Effector CD8-positive, alpha-beta T cell (primary cell): ENCODE data around the gene RFX7.
"Not testable (repeated sequence)": the region's sequence is repeated elsewhere in the genome, so short reads cannot be mapped to it uniquely, and the experiment has no call there.

Source experiments
- DNase-seq: peaks from one replicate; lab custom pipeline; 2025; lab: John Stamatoyannopoulos, UW
- total RNA-seq, 4 experiments: gene quantifications; one replicate each; lab custom pipeline; 2026; lab: John Stamatoyannopoulos, UW

The RFX7 gene
- 26.0 to 36.1 (median 28.5) reads per million in 4 experiments for total RNA-seq

DNA sequence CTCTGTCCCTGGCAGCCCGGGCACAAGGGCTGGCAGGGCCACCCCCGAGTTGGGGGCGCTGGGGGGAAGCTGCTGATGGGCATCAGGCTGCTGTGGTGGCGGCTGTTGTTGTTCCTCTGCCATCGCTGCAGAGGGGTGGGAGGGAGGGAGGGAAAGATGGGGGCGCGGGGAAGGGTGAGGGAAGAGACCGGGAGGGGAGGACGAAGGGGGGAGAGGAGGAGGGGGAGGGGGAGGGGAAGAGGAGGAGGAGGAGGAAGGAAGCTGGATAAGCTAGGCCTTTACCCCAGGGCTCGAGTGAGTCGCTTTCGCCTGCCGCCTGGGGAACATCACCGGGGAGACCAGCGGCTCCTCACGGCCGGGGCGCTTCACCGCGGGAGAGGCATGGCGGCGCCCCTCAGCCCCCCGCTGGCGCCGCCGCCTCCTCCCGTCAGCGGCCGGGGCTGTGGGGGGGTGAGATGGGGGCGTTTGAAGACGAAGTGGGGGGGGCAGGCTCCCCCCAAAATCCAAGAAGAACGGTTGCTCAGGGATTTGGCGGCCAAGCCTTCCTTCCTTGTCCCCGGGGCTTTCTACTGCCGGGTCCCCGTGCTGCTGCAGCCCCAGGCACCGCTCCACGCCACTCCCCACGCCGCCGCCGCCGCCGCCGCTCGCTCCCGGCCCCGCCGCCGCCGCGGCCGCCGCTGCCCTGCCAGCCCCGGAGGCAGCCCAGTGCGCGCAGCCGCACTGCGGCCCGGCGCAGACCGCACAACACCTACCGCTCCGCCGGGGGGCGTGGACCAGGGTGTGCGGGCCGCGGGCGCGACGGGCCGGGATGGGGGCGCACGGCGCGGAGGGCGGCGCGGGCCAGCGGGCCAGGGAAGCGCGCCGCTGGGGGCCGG is at the start of gene RFX7:
Gene RFX7 (minus strand): TSS at position 717 of the 875 bp plus-strand sequence. CDS start 594 bp downstream, at position 123.
- peak; percentile 65 for DNase-seq

GRCh38 chr15:56292546-56293316 is 49.1 kb upstream of the RFX7 start:
- no peak for DNase-seq

DNA sequence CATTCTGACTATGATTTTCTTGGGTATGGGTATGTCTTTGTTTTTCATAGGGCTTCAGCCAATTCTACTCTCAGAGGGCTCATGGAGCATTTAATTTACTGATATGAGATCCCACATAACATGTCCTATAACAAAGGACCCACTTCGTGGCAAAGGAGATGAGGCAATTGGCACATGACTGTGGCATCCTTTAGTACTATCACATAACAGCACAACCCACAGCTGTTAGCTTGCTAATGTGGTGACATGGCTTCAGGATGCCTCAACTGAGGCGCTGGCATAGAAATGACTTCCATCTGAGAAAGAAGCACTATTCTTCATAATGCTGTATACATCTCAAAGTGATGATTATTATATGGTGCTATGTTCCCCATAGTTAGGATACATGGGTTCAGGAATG is 48.1 kb upstream of the RFX7 start:
- DNase-seq = no peak

DNA sequence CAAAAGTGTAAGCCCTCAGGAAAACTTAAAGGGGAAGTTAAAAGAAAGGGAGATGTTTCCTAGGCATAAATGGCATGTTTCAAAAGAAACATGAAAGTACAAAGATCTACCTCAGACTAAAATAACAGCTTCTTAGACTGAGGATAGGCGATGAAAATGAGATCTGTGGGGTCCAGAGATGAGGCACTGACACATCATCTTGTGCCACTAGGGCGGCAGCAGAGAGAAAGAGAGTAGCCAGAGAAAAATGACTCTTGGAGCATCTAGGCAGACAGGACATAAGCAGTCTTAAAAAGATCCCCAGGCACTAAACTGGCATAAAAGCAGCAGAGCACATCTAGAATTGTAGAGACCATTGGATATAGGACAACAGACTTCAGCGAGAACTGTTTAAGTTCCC is 42.5 kb upstream of the RFX7 start:
- DNase-seq = no peak

- no peak for DNase-seq
Measured at GRCh38 chr15:56281145-56281544, 37.5 kb upstream of the RFX7 start.

- DNase-seq = no peak
Measured at GRCh38 chr15:56273724-56274123, 30.0 kb upstream of the RFX7 start.

DNA sequence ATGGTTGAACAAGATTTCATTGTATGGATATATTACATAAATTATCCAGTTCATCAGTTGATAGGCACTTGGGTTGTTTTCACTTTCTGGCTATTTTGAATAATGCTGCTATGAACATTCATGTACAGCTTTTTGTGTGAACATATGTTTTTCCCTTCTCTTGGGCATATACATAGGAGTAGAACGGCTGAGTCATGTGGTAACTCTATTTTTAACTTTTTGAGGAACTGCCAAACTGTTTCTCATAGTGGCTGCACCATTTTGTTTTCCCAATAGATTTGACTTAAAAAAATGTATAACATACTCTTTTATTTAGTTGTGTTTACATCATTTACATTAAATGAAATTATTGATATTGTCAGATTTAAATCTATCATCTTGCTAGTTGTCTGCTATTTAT is 28.8 kb upstream of the RFX7 start:
- no peak for DNase-seq

DNA sequence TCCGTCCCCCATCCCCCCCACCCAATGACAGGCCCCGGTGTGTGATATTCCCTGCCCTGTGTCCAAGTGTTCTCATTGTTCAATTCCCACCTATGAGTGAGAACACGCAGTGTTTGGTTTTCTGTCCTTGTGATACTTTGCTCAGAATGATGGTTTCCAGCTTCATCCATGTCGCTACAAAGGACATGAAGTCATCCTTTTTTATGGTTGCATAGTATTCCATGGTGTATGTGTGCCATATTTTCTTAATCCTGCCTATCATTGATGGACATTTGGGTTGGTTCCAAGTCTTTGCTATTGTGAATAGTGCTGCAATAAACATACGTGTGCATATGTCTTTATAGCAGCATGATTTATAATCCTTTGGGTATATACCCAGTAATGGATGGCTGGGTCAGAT is 22.8 kb upstream of the RFX7 start:
- not testable (repeated sequence) for DNase-seq

DNA sequence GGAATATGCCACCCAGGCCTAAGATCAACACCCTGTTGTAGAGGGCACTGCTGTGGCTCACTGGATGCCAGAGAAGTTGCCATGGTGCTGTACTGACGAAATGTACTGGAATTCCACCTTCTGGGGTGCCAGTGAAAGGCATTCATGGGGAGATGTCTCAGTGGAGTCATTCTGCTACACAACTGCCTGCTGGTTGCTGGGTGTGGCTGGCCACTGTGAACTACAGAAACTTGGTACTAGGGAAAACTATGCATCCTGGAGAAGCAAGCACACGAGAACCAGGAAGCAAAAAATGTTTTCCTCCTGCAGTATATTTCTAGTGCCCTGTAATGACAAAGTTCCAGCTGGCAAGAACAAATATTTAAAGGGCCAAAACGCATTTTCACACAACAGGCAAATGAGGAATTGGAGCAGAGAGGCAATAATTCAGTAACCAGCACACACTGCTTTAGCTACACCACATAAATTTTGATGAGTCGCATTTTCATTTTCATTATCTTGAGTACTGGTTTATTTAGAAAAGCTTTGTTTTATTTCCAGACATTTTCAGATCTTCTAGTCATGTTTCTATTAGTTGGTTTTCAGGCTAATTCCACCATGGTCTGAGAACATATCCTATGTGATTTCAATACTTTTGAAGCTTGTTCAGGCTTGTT is 18.3 kb upstream of the RFX7 start:
- DNase-seq = no peak

- not testable (repeated sequence) for DNase-seq
Measured at GRCh38 chr15:56257306-56257705, 13.6 kb upstream of the RFX7 start.

DNA sequence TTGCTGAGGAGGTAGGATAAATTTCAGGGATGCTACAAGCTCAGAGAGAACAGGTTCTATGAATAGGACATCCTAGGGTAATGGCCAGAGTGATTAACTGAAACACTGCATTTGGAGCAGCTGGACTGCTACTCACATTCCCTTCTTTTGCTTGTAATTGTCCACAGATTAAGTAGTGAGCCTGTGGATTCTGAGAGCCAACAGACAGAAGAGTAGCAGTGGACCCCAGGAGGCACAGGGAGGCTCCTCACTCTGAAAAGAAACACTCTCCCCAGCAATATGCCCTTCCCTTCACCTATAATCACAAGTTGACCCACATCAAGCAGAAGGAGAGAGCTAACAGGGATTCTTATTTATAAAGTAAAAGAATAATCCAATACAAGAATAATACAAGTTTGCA is 10.6 kb upstream of the RFX7 start:
- no peak for DNase-seq

DNA sequence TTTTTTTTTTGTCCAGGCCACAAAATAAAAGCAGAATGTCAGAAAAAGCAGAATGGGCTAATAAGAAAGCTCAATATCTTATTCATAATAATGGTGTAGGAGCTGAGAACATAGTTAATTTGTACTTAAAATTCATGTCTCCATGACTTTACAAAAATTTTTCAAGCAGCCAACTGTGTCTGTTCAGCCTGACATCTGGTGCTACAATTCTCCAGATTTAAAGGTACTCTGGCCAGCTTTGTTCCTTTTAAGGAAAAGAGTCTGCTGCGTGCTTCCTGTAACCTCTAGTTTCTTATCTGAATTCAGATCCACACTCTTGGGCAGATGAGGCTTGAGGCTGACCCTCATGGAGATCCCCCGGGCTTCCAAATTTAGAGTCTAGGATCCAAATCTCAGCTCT is 8.7 kb upstream of the RFX7 start:
- DNase-seq = no peak

GRCh38 chr15:56251315-56252095 is 7.8 kb upstream of the RFX7 start:
- DNase-seq = no peak

DNA sequence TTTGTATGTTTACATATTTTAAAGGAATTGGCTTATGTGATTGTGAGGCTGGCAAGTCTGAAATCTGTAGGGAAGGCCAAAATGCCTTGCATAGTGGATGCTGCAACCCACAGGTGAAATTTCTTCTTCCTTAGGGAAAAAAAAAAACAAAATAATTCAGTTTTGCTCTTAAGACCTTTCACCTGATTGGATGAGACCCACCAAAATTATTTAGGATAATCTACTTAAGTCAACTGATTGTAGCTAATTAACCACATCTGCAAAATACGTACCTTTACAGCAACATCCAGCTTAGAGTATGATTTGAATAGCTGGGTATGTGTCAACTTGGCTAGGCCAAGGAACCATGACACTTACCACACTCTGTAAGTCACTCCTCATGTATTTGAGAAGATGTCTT is 6.9 kb upstream of the RFX7 start:
- DNase-seq = no peak

DNA sequence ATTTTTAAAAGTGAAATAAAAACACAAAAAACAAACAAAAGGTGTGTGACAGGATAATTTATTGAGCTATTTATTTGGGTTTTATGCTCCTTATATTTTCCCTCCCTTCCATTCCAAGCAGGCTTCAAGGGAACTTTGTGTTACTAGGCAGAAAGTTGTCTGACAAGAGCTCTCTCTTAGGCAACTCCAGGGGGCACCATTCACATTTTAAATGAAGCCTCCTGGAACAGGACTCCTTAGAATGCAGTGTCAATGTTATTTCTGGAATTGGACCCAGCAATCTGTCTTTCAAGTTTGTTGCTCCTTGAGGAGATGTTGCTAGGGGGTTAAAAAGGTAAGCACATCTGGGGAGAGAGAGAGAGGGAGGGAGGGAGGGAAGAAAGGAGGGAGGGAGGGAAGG is 5.4 kb upstream of the RFX7 start:
- no peak for DNase-seq

DNA sequence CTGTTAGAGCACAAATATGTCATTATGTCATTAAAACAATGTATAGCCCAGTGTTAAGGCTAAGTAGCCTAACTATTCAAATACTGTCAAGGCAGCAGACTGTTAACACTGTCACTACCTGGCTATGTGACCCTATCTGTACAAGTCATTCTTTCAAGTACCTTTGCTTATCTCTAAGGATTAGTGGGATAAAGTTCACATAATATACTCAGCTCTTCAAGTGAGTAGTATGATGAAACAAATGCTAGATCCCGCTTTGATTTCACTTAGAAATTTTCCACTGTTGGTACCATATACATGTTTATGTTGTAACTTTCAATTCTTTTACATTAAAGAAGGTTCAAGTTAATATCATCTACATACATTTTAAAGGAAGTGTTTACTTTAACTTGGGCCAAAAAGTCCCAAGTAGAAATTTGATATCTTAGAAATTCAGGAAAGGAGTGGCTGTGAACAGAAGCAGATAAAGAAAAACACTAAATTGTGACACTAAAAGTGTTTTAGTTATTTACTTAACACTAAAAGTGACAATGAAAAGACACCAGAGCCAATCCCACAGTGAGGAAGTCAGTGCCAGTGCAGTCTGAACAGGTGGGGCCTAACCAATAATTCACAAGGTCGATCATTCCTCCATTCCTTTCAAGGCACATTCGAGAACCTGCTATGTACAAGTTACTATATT is 4.8 kb upstream of the RFX7 start:
- no peak for DNase-seq

GRCh38 chr15:56247266-56247665 is 3.6 kb upstream of the RFX7 start:
- no peak for DNase-seq

GRCh38 chr15:56245871-56246814 is 2.5 kb upstream of the RFX7 start:
- DNase-seq = peak; percentile 71

DNA sequence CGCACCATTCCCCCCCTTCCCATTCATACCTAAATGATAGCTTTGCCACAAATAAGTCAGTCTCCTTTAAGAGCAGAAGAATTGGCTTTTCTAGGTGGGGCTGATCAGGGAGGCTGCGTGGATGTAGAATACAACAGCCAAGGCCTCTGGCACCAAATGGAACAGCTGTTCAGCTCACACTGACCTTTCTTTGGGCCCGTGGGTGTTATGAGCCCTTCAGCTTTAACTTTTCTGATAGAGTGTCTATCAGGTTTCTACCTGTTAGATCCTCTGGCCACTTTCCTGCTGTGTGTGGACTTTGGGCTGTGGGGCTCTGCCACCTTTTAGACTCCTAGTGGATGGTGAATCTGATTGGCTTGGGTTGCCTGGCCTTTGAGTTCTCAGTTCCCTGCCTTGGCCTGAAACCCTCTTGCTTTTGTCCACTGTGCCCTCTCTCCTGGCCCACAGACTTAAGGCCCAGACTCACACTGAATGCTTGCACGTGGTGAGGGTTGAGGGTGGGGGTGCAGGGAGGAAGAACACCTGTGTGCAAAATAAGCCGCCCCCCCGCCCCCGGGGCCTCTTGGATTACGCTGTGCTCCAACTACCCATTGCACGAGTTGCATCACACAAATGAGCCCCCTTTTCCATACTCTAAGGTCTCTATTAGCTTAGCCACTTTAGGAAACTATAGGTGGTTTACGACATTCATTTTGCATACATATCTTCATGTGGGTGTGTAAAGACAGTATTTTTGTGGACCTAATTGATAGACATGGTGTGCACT is 1.3 kb upstream of the RFX7 start:
- no peak for DNase-seq
